ENCODE data around the gene DDX3X.
A peak's percentile ranks its signal among the peaks of the same experiment; 100 is the strongest.

The DDX3X gene

GRCh38 chrX:41308884-41309647, 24.9 kb upstream of the DDX3X start:
- H3K27me3 ChIP-seq (ENCODE audit: insufficient read depth, poor library complexity, severe bottlenecking) = no peaks in the 10 kb centered on the region
- H3K27ac ChIP-seq (replicated peaks) = no peak overlapping the region
- H3K4me3 ChIP-seq (replicated peaks; ENCODE audit: insufficient read depth, low read length) = no peak overlapping the region
- peak in 1 of 2 experiments; percentile 36 for DNase-seq (ENCODE audit: low read depth in 1 of 2, low spot score in 1 of 2)
- TF ChIP-seq CTCF (IDR thresholded peaks at IDR 0.05; ENCODE audit: insufficient read depth, low read length) = no peak
- TF ChIP-seq REST (IDR thresholded peaks at IDR 0.05; ENCODE audit: insufficient replicate concordance, low read depth) = no peak
- no peak for TF ChIP-seq POLR2AphosphoS5 (IDR thresholded peaks at IDR 0.05; ENCODE audit: low read depth)
- no peak for TF ChIP-seq GABPA (IDR thresholded peaks at IDR 0.05; ENCODE audit: low read depth)
- TF ChIP-seq SPI1 (IDR thresholded peaks at IDR 0.05; ENCODE audit: borderline replicate concordance, low read depth) = no peak

GRCh38 chrX:41312786-41313185, 21.2 kb upstream of the DDX3X start:
- Histone ChIP-seq H3K27ac (replicated peaks) (no peak overlapping the region), H3K27me3 (ENCODE audit: insufficient read depth, poor library complexity, severe bottlenecking) (no peaks in the 10 kb centered on the region), H3K4me3 (replicated peaks; ENCODE audit: insufficient read depth, low read length) (no peak overlapping the region)
- no peak for DNase-seq (ENCODE audit: low read depth in 1 of 2, low spot score in 1 of 2)
- TF ChIP-seq REST (IDR thresholded peaks at IDR 0.05; ENCODE audit: insufficient replicate concordance, low read depth) = no peak
- no peak for TF ChIP-seq POLR2AphosphoS5 (IDR thresholded peaks at IDR 0.05; ENCODE audit: low read depth)
- TF ChIP-seq SPI1 (IDR thresholded peaks at IDR 0.05; ENCODE audit: borderline replicate concordance, low read depth) = no peak
- no peak for TF ChIP-seq GABPA (IDR thresholded peaks at IDR 0.05; ENCODE audit: low read depth)
- TF ChIP-seq CTCF (IDR thresholded peaks at IDR 0.05; ENCODE audit: insufficient read depth, low read length) = no peak

- Histone ChIP-seq H3K4me3 (replicated peaks; ENCODE audit: insufficient read depth, low read length) (no peak overlapping the region), H3K27me3 (ENCODE audit: insufficient read depth, poor library complexity, severe bottlenecking) (no peaks in the 10 kb centered on the region), H3K27ac (replicated peaks) (no peak overlapping the region)
- DNase-seq (ENCODE audit: low read depth in 1 of 2, low spot score in 1 of 2) = no peak
- TF ChIP-seq POLR2AphosphoS5 (IDR thresholded peaks at IDR 0.05; ENCODE audit: low read depth) (no peak), CTCF (IDR thresholded peaks at IDR 0.05; ENCODE audit: insufficient read depth, low read length) (no peak), SPI1 (IDR thresholded peaks at IDR 0.05; ENCODE audit: borderline replicate concordance, low read depth) (no peak)
Observed at GRCh38 chrX:41313419-41313818, 20.5 kb upstream of the DDX3X start.

- Histone ChIP-seq H3K27me3 (ENCODE audit: insufficient read depth, poor library complexity, severe bottlenecking) (no peaks in the 10 kb centered on the region), H3K4me3 (replicated peaks; ENCODE audit: insufficient read depth, low read length) (no peak overlapping the region), H3K27ac (replicated peaks) (no peak overlapping the region)
- TF ChIP-seq SPI1 (IDR thresholded peaks at IDR 0.05; ENCODE audit: borderline replicate concordance, low read depth) (no peak), REST (IDR thresholded peaks at IDR 0.05; ENCODE audit: insufficient replicate concordance, low read depth) (no peak), GABPA (IDR thresholded peaks at IDR 0.05; ENCODE audit: low read depth) (no peak), CTCF (IDR thresholded peaks at IDR 0.05; ENCODE audit: insufficient read depth, low read length) (no peak), POLR2AphosphoS5 (IDR thresholded peaks at IDR 0.05; ENCODE audit: low read depth) (no peak)
- no peak for DNase-seq (ENCODE audit: low read depth in 1 of 2, low spot score in 1 of 2)
Observed at GRCh38 chrX:41314204-41314603, 19.8 kb upstream of the DDX3X start.

All from HL-60 (cell line).